Lower leg skin (tissue), 3 donors: ENCODE data around the gene FBXW8.

Source experiments
- POLR2A ChIP-seq, 2 donors: fragments of 450-650 bp; IDR thresholded peaks; one replicate each; pipeline ENCODE4 v1.6.1; 2016 to 2017; ENCODE audit warnings: antibody characterized with exemption in 2 of 2, mild to moderate bottlenecking in 1 of 2, moderate library complexity in 1 of 2
- TF ChIP-seq, protein P1 (sequence below), 3 donors: fragments of 450-650 bp; IDR thresholded peaks; one replicate each; pipeline ENCODE4 v1.5.1; 2016; ENCODE audit warnings: antibody characterized with exemption in 3 of 3, mild to moderate bottlenecking in 3 of 3, moderate library complexity in 2 of 3

- no peak for TF ChIP-seq POLR2A (IDR thresholded peaks at IDR 0.05)
- TF ChIP-seq, protein P1, sequence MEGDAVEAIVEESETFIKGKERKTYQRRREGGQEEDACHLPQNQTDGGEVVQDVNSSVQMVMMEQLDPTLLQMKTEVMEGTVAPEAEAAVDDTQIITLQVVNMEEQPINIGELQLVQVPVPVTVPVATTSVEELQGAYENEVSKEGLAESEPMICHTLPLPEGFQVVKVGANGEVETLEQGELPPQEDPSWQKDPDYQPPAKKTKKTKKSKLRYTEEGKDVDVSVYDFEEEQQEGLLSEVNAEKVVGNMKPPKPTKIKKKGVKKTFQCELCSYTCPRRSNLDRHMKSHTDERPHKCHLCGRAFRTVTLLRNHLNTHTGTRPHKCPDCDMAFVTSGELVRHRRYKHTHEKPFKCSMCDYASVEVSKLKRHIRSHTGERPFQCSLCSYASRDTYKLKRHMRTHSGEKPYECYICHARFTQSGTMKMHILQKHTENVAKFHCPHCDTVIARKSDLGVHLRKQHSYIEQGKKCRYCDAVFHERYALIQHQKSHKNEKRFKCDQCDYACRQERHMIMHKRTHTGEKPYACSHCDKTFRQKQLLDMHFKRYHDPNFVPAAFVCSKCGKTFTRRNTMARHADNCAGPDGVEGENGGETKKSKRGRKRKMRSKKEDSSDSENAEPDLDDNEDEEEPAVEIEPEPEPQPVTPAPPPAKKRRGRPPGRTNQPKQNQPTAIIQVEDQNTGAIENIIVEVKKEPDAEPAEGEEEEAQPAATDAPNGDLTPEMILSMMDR (IDR thresholded peaks at IDR 0.05): no peak
Observed at GRCh38 chr12:116882742-116883141, 28.0 kb upstream of the FBXW8 start.
